Chondrocyte (in vitro differentiated cells): ENCODE measurements around the gene DENND5B. TPM values are rescaled to one million over a fixed set of nuclear protein-coding genes. Genes with fewer than 3 reads are reported as not detected.
"Not testable (repeated sequence)": the region's sequence is repeated elsewhere in the genome, so short reads cannot be mapped to it uniquely, and the experiment has no call there.

Experiments used
- DNase-seq: peaks from one replicate; pipeline ENCODE4 v3.0.0; 2021; ENCODE audit warnings: mixed read lengths, low spot score
- H3K27ac Mint-ChIP-seq: one replicate; pipeline ENCODE4 v1.8.0; 2021; ENCODE audit warnings: mild to moderate bottlenecking, moderate library complexity, mixed read lengths; ENCODE audit not compliant: unreplicated experiment
- H3K27me3 Mint-ChIP-seq: 2 replicates; pipeline ENCODE4 v1.8.0; 2021; ENCODE audit warnings: low read depth, mixed read lengths
- H3K36me3 Mint-ChIP-seq: 2 replicates; pipeline ENCODE4 v1.8.0; 2021; ENCODE audit warnings: low read depth, mixed read lengths
- H3K4me1 Mint-ChIP-seq: 2 replicates; pipeline ENCODE4 v1.8.0; 2021; ENCODE audit warnings: low read depth, mild to moderate bottlenecking, mixed read lengths
- H3K4me3 Mint-ChIP-seq: one replicate; pipeline ENCODE4 v1.8.0; 2021; ENCODE audit warnings: mild to moderate bottlenecking, moderate library complexity, mixed read lengths; ENCODE audit not compliant: unreplicated experiment
- H3K9me3 Mint-ChIP-seq: 2 replicates; pipeline ENCODE4 v1.8.0; 2021; ENCODE audit warnings: low read depth, mixed read lengths
- total RNA-seq: library from RNA; stranded (reverse); gene quantifications from 3 replicates; pipeline ENCODE4 v1.2.1, GENCODE V29; 2021
- TF ChIP-seq, protein P1 (sequence below): fragments of 200-600 bp; sonication (generic); IDR thresholded peaks from 2 replicates; pipeline ENCODE4 v1.5.0; 2021; ENCODE audit warnings: antibody characterized with exemption, mild to moderate bottlenecking, moderate library complexity

The DENND5B gene
- total RNA-seq, 1 donor from 2014 or later: 14.1 TPM

DNA sequence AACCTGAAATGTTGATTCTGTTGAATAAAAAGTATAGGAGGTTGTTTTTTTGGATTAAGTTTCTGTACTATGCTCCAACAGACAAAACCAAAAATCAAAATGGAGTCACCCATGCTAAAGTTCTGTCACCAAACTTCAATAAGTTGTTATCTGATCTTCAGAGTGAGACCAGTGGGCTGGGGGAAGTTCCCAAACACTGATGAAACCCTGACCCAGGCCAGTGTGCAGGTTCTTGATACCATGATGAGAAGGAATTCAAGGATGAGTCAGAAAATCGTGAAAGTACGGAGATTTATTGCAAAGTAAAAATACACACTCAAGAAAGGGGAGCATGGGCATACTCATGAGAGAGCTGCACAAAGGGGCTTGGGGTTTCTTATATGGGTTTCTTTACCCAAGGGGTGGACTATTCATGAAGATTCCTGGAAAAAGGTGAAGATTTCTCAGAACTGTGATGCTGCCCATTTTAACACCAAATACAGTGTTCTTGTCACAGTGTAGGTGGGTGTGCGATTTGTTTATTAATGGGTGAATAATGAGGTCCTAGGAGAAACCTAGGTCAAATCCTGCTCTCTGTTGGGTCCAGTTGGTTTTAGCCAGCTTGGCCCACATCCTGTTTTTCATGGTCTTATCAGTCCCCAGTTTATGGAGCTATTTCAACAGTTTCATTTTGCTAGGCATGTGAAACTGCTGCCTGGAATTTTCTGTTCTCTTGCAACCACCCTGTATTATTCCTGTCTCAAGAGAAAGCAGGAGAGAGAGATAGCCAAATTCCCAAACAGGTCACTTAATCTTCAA, 27.5 kb upstream of the DENND5B start:
- no peaks in the 10 kb centered on the region for H3K9me3 Mint-ChIP-seq
- no peak overlapping the region for H3K27ac Mint-ChIP-seq
- H3K27me3 Mint-ChIP-seq: no peaks in the 10 kb centered on the region
- peaks cover 3% of the 10 kb centered on the region for H3K4me1 Mint-ChIP-seq
- no peaks in the 10 kb centered on the region for H3K36me3 Mint-ChIP-seq
- DNase-seq: no peak
- H3K4me3 Mint-ChIP-seq: no peak overlapping the region
- TF ChIP-seq, protein P1, sequence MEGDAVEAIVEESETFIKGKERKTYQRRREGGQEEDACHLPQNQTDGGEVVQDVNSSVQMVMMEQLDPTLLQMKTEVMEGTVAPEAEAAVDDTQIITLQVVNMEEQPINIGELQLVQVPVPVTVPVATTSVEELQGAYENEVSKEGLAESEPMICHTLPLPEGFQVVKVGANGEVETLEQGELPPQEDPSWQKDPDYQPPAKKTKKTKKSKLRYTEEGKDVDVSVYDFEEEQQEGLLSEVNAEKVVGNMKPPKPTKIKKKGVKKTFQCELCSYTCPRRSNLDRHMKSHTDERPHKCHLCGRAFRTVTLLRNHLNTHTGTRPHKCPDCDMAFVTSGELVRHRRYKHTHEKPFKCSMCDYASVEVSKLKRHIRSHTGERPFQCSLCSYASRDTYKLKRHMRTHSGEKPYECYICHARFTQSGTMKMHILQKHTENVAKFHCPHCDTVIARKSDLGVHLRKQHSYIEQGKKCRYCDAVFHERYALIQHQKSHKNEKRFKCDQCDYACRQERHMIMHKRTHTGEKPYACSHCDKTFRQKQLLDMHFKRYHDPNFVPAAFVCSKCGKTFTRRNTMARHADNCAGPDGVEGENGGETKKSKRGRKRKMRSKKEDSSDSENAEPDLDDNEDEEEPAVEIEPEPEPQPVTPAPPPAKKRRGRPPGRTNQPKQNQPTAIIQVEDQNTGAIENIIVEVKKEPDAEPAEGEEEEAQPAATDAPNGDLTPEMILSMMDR: no peak

DNA sequence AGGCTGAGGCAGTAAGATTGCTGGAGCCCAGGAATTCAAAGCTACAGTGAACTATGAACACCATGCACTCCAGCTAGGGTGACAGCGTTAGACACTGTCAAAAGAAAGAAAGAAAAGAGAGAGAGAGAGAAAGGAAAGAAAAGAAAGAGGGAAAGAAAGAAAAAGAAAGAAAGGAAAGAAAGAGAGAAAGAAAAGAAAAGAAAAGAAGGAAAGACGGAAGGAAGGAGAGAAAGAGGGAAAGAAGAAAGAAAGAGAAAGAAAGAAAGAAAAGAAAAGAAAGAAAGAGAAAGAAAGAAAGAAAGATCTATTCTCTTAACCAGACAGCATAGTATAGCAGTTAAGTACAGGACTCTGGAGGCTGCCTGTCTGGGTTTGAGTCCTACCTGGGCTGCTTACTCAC, 21.9 kb upstream of the DENND5B start:
- DNase-seq: no peak
- no peaks in the 10 kb centered on the region for H3K4me1 Mint-ChIP-seq

DNA sequence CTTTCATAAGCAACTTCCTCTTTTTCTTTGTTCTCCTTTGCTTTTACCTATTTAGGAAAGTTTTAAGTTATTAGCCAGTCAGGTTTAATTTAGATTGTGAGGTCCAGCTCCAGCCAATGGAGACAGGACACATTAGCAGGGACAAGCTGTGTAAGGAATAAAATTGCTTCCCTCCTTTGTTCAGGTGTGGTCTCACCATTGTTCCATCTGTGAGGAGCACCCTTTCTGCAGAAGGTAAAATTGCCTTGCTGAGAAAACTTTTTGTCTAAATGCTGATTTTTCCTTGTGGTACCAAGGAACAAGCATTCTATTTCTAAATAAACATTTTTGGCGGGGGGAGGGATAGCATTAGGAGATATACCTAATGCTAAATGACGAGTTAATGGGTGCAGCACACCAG, 17.4 kb upstream of the DENND5B start:
- not testable (repeated sequence) for H3K4me1 Mint-ChIP-seq, H3K4me3 Mint-ChIP-seq, H3K36me3 Mint-ChIP-seq, H3K9me3 Mint-ChIP-seq, DNase-seq, H3K27ac Mint-ChIP-seq, H3K27me3 Mint-ChIP-seq

More for the DNA sequence above, 21.9 kb upstream of the DENND5B start:
- Mint-ChIP-seq H3K27ac (no peak overlapping the region), H3K4me3 (no peak overlapping the region), H3K27me3 (peaks cover 3% of the 10 kb centered on the region), H3K9me3 (peaks cover 4% of the 10 kb centered on the region), H3K36me3 (no peaks in the 10 kb centered on the region)
- TF ChIP-seq, protein P1: no peak

GRCh38 chr12:31605531-31605930, 14.6 kb upstream of the DENND5B start:
- Mint-ChIP-seq H3K27me3 (no peaks in the 10 kb centered on the region), H3K4me1 (peaks cover 6% of the 10 kb centered on the region), H3K36me3 (no peaks in the 10 kb centered on the region), H3K27ac (no peak overlapping the region), H3K4me3 (no peak overlapping the region), H3K9me3 (peaks cover 4% of the 10 kb centered on the region)
- no peak for DNase-seq
- TF ChIP-seq, protein P1: no peak

GRCh38 chr12:31603546-31604009, 12.6 kb upstream of the DENND5B start:
- H3K4me1 Mint-ChIP-seq: peaks cover 10% of the 10 kb centered on the region
- DNase-seq: no peak
- no peaks in the 10 kb centered on the region for H3K27me3 Mint-ChIP-seq

More at GRCh38 chr12:31603546-31604009, 12.6 kb upstream of the DENND5B start:
- Mint-ChIP-seq H3K9me3 (peaks cover 4% of the 10 kb centered on the region), H3K27ac (no peak overlapping the region), H3K4me3 (no peak overlapping the region), H3K36me3 (no peaks in the 10 kb centered on the region)
- TF ChIP-seq, protein P1: no peak
